Neural cell (in vitro differentiated cells): Measurements from ENCODE around the gene ANKLE1.
A peak's percentile ranks its signal among the peaks of the same experiment; 100 is the strongest.

Experiments used
- MXI1 ChIP-seq: fragments of 450-650 bp; conservative IDR thresholded peaks from 2 replicates; pipeline ENCODE4 v1.6.1; 2014; ENCODE audit warnings: antibody characterized with exemption, mild to moderate bottlenecking; ENCODE audit not compliant: poor library complexity, severe bottlenecking
- SMC3 ChIP-seq: fragments of 450-650 bp; conservative IDR thresholded peaks from 2 replicates; pipeline ENCODE4 v1.6.1; 2014; ENCODE audit warnings: antibody characterized with exemption, mild to moderate bottlenecking, moderate library complexity; ENCODE audit not compliant: poor library complexity
- TAF1 ChIP-seq: IDR thresholded peaks from 2 replicates; pipeline ENCODE4 v1.6.1; 2012; ENCODE audit warnings: low read depth
- TF ChIP-seq, protein P1 (sequence below): fragments of 450-650 bp; IDR thresholded peaks from 2 replicates; pipeline ENCODE4 v1.5.1; 2014; ENCODE audit warnings: antibody characterized with exemption, mild to moderate bottlenecking, moderate library complexity; ENCODE audit not compliant: poor library complexity, severe bottlenecking

DNA sequence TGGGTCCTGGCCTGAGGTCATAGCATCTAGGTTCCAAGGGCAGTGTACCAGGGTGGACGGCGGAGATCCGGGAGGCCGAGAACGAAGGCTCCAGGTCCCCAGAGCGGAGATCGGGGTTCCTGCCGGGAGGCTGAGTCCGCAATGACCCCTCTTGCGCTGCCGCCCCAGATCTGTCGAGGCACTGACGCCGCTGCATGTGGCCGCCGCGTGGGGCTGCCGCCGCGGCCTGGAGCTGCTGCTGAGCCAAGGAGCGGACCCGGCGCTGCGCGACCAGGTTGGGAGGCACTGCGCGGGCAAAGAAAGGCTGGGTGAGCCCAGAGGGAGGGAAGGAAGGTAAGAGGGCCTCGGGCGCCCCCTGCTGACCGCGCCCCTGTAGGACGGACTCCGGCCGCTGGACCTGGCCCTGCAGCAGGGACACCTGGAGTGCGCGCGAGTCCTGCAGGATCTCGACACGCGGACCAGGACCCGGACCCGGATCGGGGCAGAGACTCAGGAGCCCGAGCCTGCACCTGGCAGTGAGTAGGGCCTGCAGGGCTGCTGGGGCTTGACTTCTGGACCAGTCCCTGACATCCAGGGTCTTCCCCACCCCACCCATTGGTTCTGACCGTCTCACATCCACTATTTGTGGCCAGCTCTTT, 906 bp downstream of the ANKLE1 start:
- TF ChIP-seq MXI1 (peak; percentile 15), SMC3 (peak; percentile 75), TAF1 (no peak)
- TF ChIP-seq, protein P1, sequence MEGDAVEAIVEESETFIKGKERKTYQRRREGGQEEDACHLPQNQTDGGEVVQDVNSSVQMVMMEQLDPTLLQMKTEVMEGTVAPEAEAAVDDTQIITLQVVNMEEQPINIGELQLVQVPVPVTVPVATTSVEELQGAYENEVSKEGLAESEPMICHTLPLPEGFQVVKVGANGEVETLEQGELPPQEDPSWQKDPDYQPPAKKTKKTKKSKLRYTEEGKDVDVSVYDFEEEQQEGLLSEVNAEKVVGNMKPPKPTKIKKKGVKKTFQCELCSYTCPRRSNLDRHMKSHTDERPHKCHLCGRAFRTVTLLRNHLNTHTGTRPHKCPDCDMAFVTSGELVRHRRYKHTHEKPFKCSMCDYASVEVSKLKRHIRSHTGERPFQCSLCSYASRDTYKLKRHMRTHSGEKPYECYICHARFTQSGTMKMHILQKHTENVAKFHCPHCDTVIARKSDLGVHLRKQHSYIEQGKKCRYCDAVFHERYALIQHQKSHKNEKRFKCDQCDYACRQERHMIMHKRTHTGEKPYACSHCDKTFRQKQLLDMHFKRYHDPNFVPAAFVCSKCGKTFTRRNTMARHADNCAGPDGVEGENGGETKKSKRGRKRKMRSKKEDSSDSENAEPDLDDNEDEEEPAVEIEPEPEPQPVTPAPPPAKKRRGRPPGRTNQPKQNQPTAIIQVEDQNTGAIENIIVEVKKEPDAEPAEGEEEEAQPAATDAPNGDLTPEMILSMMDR = peak; percentile 79
